Vagina (tissue), 2 donors: ENCODE results near the gene MOCS1. TPM values are rescaled to one million over a fixed set of nuclear protein-coding genes. Genes with fewer than 3 reads are reported as not detected.

Source experiments
- DNase-seq, 2 donors: peaks; one replicate each; pipeline ENCODE4 v3.0.0-alpha.2; 2017; ENCODE audit errors: extremely low spot score in 2 of 2
- H3K27ac ChIP-seq: fragments of 200-600 bp; sonication (generic); one replicate; pipeline ENCODE4 v1.5.1; 2019
- H3K27me3 ChIP-seq: fragments of 200-600 bp; sonication (generic); one replicate; pipeline ENCODE4 v1.5.1; 2019
- H3K36me3 ChIP-seq, 2 donors: fragments of 200-600 bp; sonication (generic); one replicate each; pipeline ENCODE4 v1.5.1; 2017 to 2019
- H3K4me1 ChIP-seq: fragments of 200-600 bp; sonication (generic); one replicate; pipeline ENCODE4 v1.5.1; 2019
- H3K4me3 ChIP-seq, 2 donors: fragments of 200-600 bp; sonication (generic); 1 replicate in 1 of 2; 2 replicates in 1 of 2; pipeline ENCODE4 v1.5.1; 2016 to 2019
- H3K9me3 ChIP-seq: fragments of 200-600 bp; sonication (generic); one replicate; pipeline ENCODE4 v1.5.1; 2019
- POLR2A ChIP-seq, 2 donors: fragments of 450-650 bp; IDR thresholded peaks; one replicate each; pipeline ENCODE4 v1.6.1; 2017; ENCODE audit warnings: antibody characterized with exemption in 2 of 2, mild to moderate bottlenecking in 2 of 2, moderate library complexity in 2 of 2
- POLR2AphosphoS5 ChIP-seq, 2 donors: sonication (generic); formaldehyde crosslinking; IDR thresholded peaks; one replicate each; pipeline ENCODE4 v1.9.0; 2017; ENCODE audit warnings: antibody characterized with exemption in 2 of 2, mild to moderate bottlenecking in 2 of 2, low read depth in 1 of 2; ENCODE audit not compliant: insufficient read depth in 1 of 2
- intact Hi-C: fragments of 100-400 bp; cut with DNase I; formaldehyde crosslinking; loops from one replicate; pipeline ENCODE4 v1.15.1; 2023
- total RNA-seq: library from RNA; depleted of rRNA; stranded (reverse); fragments of >200 nt; gene quantifications from one replicate; pipeline ENCODE4 v1.2.3, GENCODE V29; 2016
- TF ChIP-seq, protein P1 (sequence below), 3 experiments: fragments of 450-650 bp in 2 of 3; fragments of 200-600 bp in 1 of 3; sonication (generic) in 1 of 3; IDR thresholded peaks; one replicate each; pipeline ENCODE4 v1.5.1; 2017 to 2019; ENCODE audit warnings: antibody characterized with exemption in 3 of 3, mild to moderate bottlenecking in 2 of 3, moderate library complexity in 2 of 3

The MOCS1 gene
- total RNA-seq, 1 donor from 2014 or later, result 14.7 TPM

DNA sequence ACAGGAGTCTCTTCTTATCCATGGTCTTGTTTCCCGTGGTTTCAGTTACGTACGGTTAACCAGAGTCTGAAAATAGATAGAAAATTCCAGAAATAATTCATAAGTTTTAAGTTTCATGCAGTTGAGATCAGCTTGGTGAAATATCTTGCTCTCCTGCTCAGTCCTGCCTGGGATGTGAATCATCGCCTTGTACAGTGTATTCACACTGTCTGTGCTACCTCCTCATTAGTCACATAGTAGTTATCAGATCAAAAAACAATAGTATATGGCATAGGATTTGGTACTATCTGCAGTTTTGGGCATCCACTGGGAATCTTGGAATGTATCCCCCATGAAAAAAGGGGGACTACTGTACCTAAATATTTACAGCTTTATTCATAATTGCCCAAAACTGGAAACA lies 22.7 kb upstream of the MOCS1 start:
- DNase-seq, result no peak
- intact Hi-C loops, result no loop called here
- Histone ChIP-seq H3K4me3 (no peak overlapping the region), H3K9me3 (no peaks in the 10 kb centered on the region), H3K27ac (no peak overlapping the region), H3K36me3 (no peaks in the 10 kb centered on the region), H3K4me1 (peaks cover 9% of the 10 kb centered on the region), H3K27me3 (no peaks in the 10 kb centered on the region)
- TF ChIP-seq POLR2A (IDR thresholded peaks at IDR 0.05) (no peak), POLR2AphosphoS5 (IDR thresholded peaks at IDR 0.05; ENCODE audit: insufficient read depth in 1 of 2, low read depth in 1 of 2) (no peak)
- TF ChIP-seq, protein P1, sequence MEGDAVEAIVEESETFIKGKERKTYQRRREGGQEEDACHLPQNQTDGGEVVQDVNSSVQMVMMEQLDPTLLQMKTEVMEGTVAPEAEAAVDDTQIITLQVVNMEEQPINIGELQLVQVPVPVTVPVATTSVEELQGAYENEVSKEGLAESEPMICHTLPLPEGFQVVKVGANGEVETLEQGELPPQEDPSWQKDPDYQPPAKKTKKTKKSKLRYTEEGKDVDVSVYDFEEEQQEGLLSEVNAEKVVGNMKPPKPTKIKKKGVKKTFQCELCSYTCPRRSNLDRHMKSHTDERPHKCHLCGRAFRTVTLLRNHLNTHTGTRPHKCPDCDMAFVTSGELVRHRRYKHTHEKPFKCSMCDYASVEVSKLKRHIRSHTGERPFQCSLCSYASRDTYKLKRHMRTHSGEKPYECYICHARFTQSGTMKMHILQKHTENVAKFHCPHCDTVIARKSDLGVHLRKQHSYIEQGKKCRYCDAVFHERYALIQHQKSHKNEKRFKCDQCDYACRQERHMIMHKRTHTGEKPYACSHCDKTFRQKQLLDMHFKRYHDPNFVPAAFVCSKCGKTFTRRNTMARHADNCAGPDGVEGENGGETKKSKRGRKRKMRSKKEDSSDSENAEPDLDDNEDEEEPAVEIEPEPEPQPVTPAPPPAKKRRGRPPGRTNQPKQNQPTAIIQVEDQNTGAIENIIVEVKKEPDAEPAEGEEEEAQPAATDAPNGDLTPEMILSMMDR (IDR thresholded peaks at IDR 0.05), result no peak

DNA sequence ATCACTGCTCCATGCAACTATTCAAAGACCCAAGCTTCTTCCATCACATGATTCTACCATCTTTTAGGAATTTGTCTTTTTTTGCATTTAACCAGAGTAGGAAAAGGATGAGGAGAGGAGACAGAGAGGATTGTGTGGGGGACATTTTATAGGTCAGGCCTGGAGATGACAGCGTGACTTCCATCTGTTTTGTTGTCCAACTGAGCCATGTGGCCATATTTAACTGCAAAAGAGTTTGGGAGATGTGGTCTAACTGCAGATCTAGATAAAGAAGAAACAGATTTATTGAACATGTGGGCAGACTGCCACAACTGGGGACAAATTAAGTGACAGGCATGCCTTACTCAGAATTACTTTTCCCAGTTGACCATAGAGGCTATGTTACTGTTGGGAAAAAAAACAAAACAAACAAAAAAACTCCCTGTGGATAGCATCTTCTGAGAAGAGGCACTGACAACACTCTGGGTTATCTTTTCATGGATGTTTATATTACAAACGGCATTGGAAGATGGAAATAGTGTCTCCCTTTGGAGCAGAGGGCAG lies 18.9 kb upstream of the MOCS1 start:
- Histone ChIP-seq H3K4me1 (peaks cover 9% of the 10 kb centered on the region), H3K4me3 (no peak overlapping the region), H3K27ac (no peak overlapping the region), H3K9me3 (no peaks in the 10 kb centered on the region), H3K27me3 (no peaks in the 10 kb centered on the region), H3K36me3 (no peaks in the 10 kb centered on the region)
- intact Hi-C loops, result no loop called here
- TF ChIP-seq POLR2A (IDR thresholded peaks at IDR 0.05) (no peak), POLR2AphosphoS5 (IDR thresholded peaks at IDR 0.05; ENCODE audit: insufficient read depth in 1 of 2, low read depth in 1 of 2) (no peak)
- TF ChIP-seq, protein P1 (IDR thresholded peaks at IDR 0.05), result no peak
- DNase-seq, result no peak

GRCh38 chr6:39952167-39952566 lies 17.9 kb upstream of the MOCS1 start:
- Histone ChIP-seq H3K4me1 (peaks cover 9% of the 10 kb centered on the region), H3K36me3 (no peaks in the 10 kb centered on the region), H3K9me3 (no peaks in the 10 kb centered on the region), H3K27me3 (no peaks in the 10 kb centered on the region), H3K4me3 (no peak overlapping the region), H3K27ac (no peak overlapping the region)
- TF ChIP-seq POLR2AphosphoS5 (IDR thresholded peaks at IDR 0.05; ENCODE audit: insufficient read depth in 1 of 2, low read depth in 1 of 2), result no peak
- TF ChIP-seq, protein P1 (IDR thresholded peaks at IDR 0.05), result no peak
- no peak for DNase-seq
- intact Hi-C loops, result no loop called here

- H3K27ac ChIP-seq, result no peak overlapping the region
- H3K27me3 ChIP-seq, result no peaks in the 10 kb centered on the region
- no peaks in the 10 kb centered on the region for H3K9me3 ChIP-seq
- H3K36me3 ChIP-seq, result no peaks in the 10 kb centered on the region
- intact Hi-C loops, result no loop called here
- no peak for TF ChIP-seq POLR2AphosphoS5 (IDR thresholded peaks at IDR 0.05; ENCODE audit: insufficient read depth in 1 of 2, low read depth in 1 of 2)
- TF ChIP-seq, protein P1 (IDR thresholded peaks at IDR 0.05), result no peak
- DNase-seq, result no peak
- no peak overlapping the region for H3K4me3 ChIP-seq
- H3K4me1 ChIP-seq, result peaks cover 9% of the 10 kb centered on the region
These were observed 17.5 kb upstream of the MOCS1 start for GRCh38 chr6:39951716-39952115.

DNA sequence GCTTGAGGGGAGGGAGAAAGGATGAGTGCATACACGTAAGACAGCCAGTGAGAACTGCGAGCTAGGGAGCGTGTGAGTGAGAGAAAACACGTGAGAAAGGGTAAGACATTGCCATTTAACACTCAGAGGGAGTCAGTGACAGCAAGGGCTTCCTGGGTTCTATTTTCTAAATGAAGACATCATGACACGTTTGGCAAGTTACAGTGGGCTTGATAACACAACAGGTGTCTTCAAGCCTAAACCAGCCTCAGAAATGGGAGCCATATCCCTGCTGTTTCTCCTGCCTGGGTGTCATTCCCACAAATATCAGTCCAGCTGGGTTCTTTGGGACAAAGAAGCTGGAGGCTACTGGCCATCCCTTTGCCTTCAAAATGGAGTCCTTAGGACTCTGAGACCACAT lies 16.9 kb upstream of the MOCS1 start:
- no peak overlapping the region for H3K27ac ChIP-seq
- H3K27me3 ChIP-seq, result no peaks in the 10 kb centered on the region
- no peak overlapping the region for H3K4me3 ChIP-seq
- peaks cover 9% of the 10 kb centered on the region for H3K4me1 ChIP-seq
- no peak for DNase-seq
- H3K36me3 ChIP-seq, result no peaks in the 10 kb centered on the region
- no peak for TF ChIP-seq POLR2AphosphoS5 (IDR thresholded peaks at IDR 0.05; ENCODE audit: insufficient read depth in 1 of 2, low read depth in 1 of 2)
- intact Hi-C loops, result no loop called here
- no peaks in the 10 kb centered on the region for H3K9me3 ChIP-seq
